Measurements from ENCODE around the gene AGAP5. TPM values are rescaled to one million over a fixed set of nuclear protein-coding genes. Genes with fewer than 3 reads are reported as not detected.
"Not testable (repeated sequence)": the region's sequence is repeated elsewhere in the genome, so short reads cannot be mapped to it uniquely, and the experiment has no call there.

The AGAP5 gene
- total and polyA plus RNA-seq, 9 donors: 4.4 to 16.7 (median 6.3) TPM

GRCh38 chr10:73662705-73663104 is 35.2 kb downstream of the AGAP5 start:
- H3K4me1 ChIP-seq (ENCODE audit: control insufficient read depth, insufficient read depth, low read length); H3K36me3 ChIP-seq (ENCODE audit: control insufficient read depth, insufficient read depth, low read length); H3K4me3 ChIP-seq (ENCODE audit: low read length); H3K27me3 ChIP-seq (ENCODE audit: control insufficient read depth, insufficient read depth, low read length); DNase-seq; H3K9me3 ChIP-seq (replicated peaks; ENCODE audit: control insufficient read depth, low read depth, low read length): not testable (repeated sequence)
- peak overlapping the region; percentile 29 for H3K27ac ChIP-seq (ENCODE audit: low read length)
- WGBS (ENCODE audit: insufficient coverage): 31% methylated on average over 4 of the region's 7 CpGs

- WGBS (ENCODE audit: insufficient coverage): 61% methylated on average over 5 of the region's 5 CpGs
- Histone ChIP-seq H3K4me3 (ENCODE audit: low read length) (peak within 1 kb of the TSS; percentile 50), H3K36me3 (ENCODE audit: control insufficient read depth, insufficient read depth, low read length) (peaks cover 19% of the 10 kb centered on the region), H3K27ac (ENCODE audit: low read length) (peak within 1 kb of the TSS; percentile 87), H3K27me3 (ENCODE audit: control insufficient read depth, insufficient read depth, low read length) (no peaks in the 10 kb centered on the region), H3K4me1 (ENCODE audit: control insufficient read depth, insufficient read depth, low read length) (peaks cover 28% of the 10 kb centered on the region), H3K9me3 (replicated peaks; ENCODE audit: control insufficient read depth, low read depth, low read length) (no peaks in the 10 kb centered on the region)
- peak; percentile 89 for DNase-seq
These were observed 42.0 kb downstream of the AGAP5 start, which contains the start of gene SYNPO2L for GRCh38 chr10:73655990-73656298. Gene SYNPO2L (minus strand): TSS chr10:73656029. CDS start chr10:73655922, 107 bp downstream.

GRCh38 chr10:73655257-73655989 is 42.5 kb downstream of the AGAP5 start:
- no peak for DNase-seq
- H3K27me3 ChIP-seq (ENCODE audit: control insufficient read depth, insufficient read depth, low read length): no peaks in the 10 kb centered on the region
- no peaks in the 10 kb centered on the region for H3K9me3 ChIP-seq (replicated peaks; ENCODE audit: control insufficient read depth, low read depth, low read length)
- H3K4me3 ChIP-seq (ENCODE audit: low read length): peak overlapping the region; percentile 50
- H3K36me3 ChIP-seq (ENCODE audit: control insufficient read depth, insufficient read depth, low read length): peaks cover 21% of the 10 kb centered on the region
- H3K4me1 ChIP-seq (ENCODE audit: control insufficient read depth, insufficient read depth, low read length): peaks cover 31% of the 10 kb centered on the region
- peak overlapping the region; percentile 87 for H3K27ac ChIP-seq (ENCODE audit: low read length)
- WGBS (ENCODE audit: insufficient coverage): 69% methylated on average over 9 of the region's 12 CpGs

GRCh38 chr10:73653701-73654100 is 44.2 kb downstream of the AGAP5 start:
- Histone ChIP-seq H3K36me3 (ENCODE audit: control insufficient read depth, insufficient read depth, low read length) (peaks cover 35% of the 10 kb centered on the region), H3K27me3 (ENCODE audit: control insufficient read depth, insufficient read depth, low read length) (no peaks in the 10 kb centered on the region), H3K4me1 (ENCODE audit: control insufficient read depth, insufficient read depth, low read length) (peaks cover 34% of the 10 kb centered on the region), H3K4me3 (ENCODE audit: low read length) (peak overlapping the region; percentile 50), H3K9me3 (replicated peaks; ENCODE audit: control insufficient read depth, low read depth, low read length) (no peaks in the 10 kb centered on the region), H3K27ac (ENCODE audit: low read length) (peak overlapping the region; percentile 87)
- peak; percentile 43 for DNase-seq
- 39% methylated on average over 3 of the region's 3 CpGs for WGBS (ENCODE audit: insufficient coverage)

- Histone ChIP-seq H3K9me3 (replicated peaks; ENCODE audit: control insufficient read depth, low read depth, low read length) (no peaks in the 10 kb centered on the region), H3K4me3 (ENCODE audit: low read length) (no peak overlapping the region), H3K36me3 (ENCODE audit: control insufficient read depth, insufficient read depth, low read length) (peaks cover 38% of the 10 kb centered on the region), H3K27me3 (ENCODE audit: control insufficient read depth, insufficient read depth, low read length) (no peaks in the 10 kb centered on the region), H3K27ac (ENCODE audit: low read length) (no peak overlapping the region), H3K4me1 (ENCODE audit: control insufficient read depth, insufficient read depth, low read length) (peaks cover 39% of the 10 kb centered on the region)
- 87% methylated on average over 11 of the region's 11 CpGs for WGBS (ENCODE audit: insufficient coverage)
- no peak for DNase-seq
These were observed 44.7 kb downstream of the AGAP5 start for GRCh38 chr10:73653195-73653594.

- DNase-seq: peak; percentile 91
- Histone ChIP-seq H3K27ac (ENCODE audit: low read length) (peak overlapping the region; percentile 94), H3K4me1 (ENCODE audit: control insufficient read depth, insufficient read depth, low read length) (peaks cover 46% of the 10 kb centered on the region), H3K9me3 (replicated peaks; ENCODE audit: control insufficient read depth, low read depth, low read length) (no peaks in the 10 kb centered on the region), H3K36me3 (ENCODE audit: control insufficient read depth, insufficient read depth, low read length) (peaks cover 38% of the 10 kb centered on the region), H3K4me3 (ENCODE audit: low read length) (peak overlapping the region; percentile 81), H3K27me3 (ENCODE audit: control insufficient read depth, insufficient read depth, low read length) (no peaks in the 10 kb centered on the region)
- 100% methylated on average over 3 of the region's 5 CpGs for WGBS (ENCODE audit: insufficient coverage)
These were observed 47.2 kb downstream of the AGAP5 start for GRCh38 chr10:73650537-73651331.

GRCh38 chr10:73649876-73650536 is 47.9 kb downstream of the AGAP5 start:
- peaks cover 38% of the 10 kb centered on the region for H3K36me3 ChIP-seq (ENCODE audit: control insufficient read depth, insufficient read depth, low read length)
- DNase-seq: no peak
- no peaks in the 10 kb centered on the region for H3K9me3 ChIP-seq (replicated peaks; ENCODE audit: control insufficient read depth, low read depth, low read length)
- H3K27ac ChIP-seq (ENCODE audit: low read length): peak overlapping the region; percentile 94
- peaks cover 44% of the 10 kb centered on the region for H3K4me1 ChIP-seq (ENCODE audit: control insufficient read depth, insufficient read depth, low read length)
- H3K27me3 ChIP-seq (ENCODE audit: control insufficient read depth, insufficient read depth, low read length): no peaks in the 10 kb centered on the region
- WGBS (ENCODE audit: insufficient coverage): 100% methylated on average over 1 of the region's 6 CpGs
- peak overlapping the region; percentile 81 for H3K4me3 ChIP-seq (ENCODE audit: low read length)

GRCh38 chr10:73648975-73649829 is 48.7 kb downstream of the AGAP5 start:
- H3K27ac ChIP-seq (ENCODE audit: low read length): peak overlapping the region; percentile 94
- no peaks in the 10 kb centered on the region for H3K9me3 ChIP-seq (replicated peaks; ENCODE audit: control insufficient read depth, low read depth, low read length)
- H3K4me1 ChIP-seq (ENCODE audit: control insufficient read depth, insufficient read depth, low read length): peaks cover 46% of the 10 kb centered on the region
- H3K27me3 ChIP-seq (ENCODE audit: control insufficient read depth, insufficient read depth, low read length): no peaks in the 10 kb centered on the region
- WGBS (ENCODE audit: insufficient coverage): 100% methylated on average over 1 of the region's 4 CpGs
- no peak for DNase-seq
- H3K4me3 ChIP-seq (ENCODE audit: low read length): peak overlapping the region; percentile 81
- H3K36me3 ChIP-seq (ENCODE audit: control insufficient read depth, insufficient read depth, low read length): peaks cover 35% of the 10 kb centered on the region

GRCh38 chr10:73647875-73648651 is 49.8 kb downstream of the AGAP5 start:
- Histone ChIP-seq H3K9me3 (replicated peaks; ENCODE audit: control insufficient read depth, low read depth, low read length) (no peaks in the 10 kb centered on the region), H3K36me3 (ENCODE audit: control insufficient read depth, insufficient read depth, low read length) (peaks cover 26% of the 10 kb centered on the region), H3K4me3 (ENCODE audit: low read length) (peak overlapping the region; percentile 81), H3K27ac (ENCODE audit: low read length) (peak overlapping the region; percentile 59), H3K27me3 (ENCODE audit: control insufficient read depth, insufficient read depth, low read length) (no peaks in the 10 kb centered on the region), H3K4me1 (ENCODE audit: control insufficient read depth, insufficient read depth, low read length) (peaks cover 49% of the 10 kb centered on the region)
- 17% methylated on average over 35 of the region's 35 CpGs for WGBS (ENCODE audit: insufficient coverage)
- no peak for DNase-seq
